Fibroblast of villous mesenchyme (primary cell): ENCODE data around the gene TGM5. TPM values are rescaled to one million over a fixed set of nuclear protein-coding genes. Genes with fewer than 3 reads are reported as not detected.

Source experiments
- DNase-seq: peaks from one replicate; pipeline ENCODE4 v3.0.0-alpha.2; 2010; ENCODE audit warnings: low read depth
- H3K4me3 ChIP-seq: 2 replicates; pipeline ENCODE4 v1.5.1; 2011; ENCODE audit warnings: low read depth, mild to moderate bottlenecking, low read length
- total RNA-seq: library from RNA; depleted of rRNA; stranded (reverse); fragments of >200 nt; gene quantifications from 2 replicates; pipeline ENCODE4 v1.2.3, GENCODE V29; 2012
- TF ChIP-seq, protein P1 (sequence below): IDR thresholded peaks from 2 replicates; pipeline ENCODE4 v1.5.1; 2012; ENCODE audit warnings: low read depth, mild to moderate bottlenecking, low read length; ENCODE audit not compliant: insufficient read depth

Gene TGM5
- total RNA-seq = not detected in 2 replicates

- TF ChIP-seq, protein P1, sequence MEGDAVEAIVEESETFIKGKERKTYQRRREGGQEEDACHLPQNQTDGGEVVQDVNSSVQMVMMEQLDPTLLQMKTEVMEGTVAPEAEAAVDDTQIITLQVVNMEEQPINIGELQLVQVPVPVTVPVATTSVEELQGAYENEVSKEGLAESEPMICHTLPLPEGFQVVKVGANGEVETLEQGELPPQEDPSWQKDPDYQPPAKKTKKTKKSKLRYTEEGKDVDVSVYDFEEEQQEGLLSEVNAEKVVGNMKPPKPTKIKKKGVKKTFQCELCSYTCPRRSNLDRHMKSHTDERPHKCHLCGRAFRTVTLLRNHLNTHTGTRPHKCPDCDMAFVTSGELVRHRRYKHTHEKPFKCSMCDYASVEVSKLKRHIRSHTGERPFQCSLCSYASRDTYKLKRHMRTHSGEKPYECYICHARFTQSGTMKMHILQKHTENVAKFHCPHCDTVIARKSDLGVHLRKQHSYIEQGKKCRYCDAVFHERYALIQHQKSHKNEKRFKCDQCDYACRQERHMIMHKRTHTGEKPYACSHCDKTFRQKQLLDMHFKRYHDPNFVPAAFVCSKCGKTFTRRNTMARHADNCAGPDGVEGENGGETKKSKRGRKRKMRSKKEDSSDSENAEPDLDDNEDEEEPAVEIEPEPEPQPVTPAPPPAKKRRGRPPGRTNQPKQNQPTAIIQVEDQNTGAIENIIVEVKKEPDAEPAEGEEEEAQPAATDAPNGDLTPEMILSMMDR = no peak
- no peak for DNase-seq
- no peak within 1 kb of the TSS for H3K4me3 ChIP-seq
Observed at GRCh38 chr15:43266834-43267233, at the start of gene TGM5. Gene TGM5, minus strand, starts transcription at chr15:43266928. Its CDS starts 79 bp downstream, at chr15:43266849.

DNA sequence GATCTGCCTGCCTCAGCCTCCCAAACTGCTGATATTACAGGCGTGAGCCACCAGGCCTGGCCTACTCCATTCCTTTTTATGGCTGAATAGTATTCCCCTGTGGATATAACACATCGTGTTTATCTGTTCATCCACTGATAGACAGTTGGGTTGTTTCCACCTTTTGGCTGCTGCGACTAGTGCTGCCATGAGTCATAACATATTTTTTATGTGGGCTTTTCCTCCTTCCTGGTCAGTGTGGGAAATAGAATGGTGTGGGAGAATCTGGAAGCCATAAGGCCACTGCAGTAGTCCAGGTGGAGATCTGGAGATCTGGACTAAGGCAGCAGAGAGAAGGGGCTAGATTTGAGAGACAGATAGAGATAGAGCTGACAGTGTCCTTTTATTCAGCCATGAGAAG, 47.4 kb upstream of the TGM5 start:
- TF ChIP-seq, protein P1 = no peak
- no peak for DNase-seq
- H3K4me3 ChIP-seq = no peak overlapping the region

GRCh38 chr15:43312378-43312777, 45.6 kb upstream of the TGM5 start:
- H3K4me3 ChIP-seq = no peak overlapping the region
- no peak for DNase-seq
- TF ChIP-seq, protein P1 = no peak

GRCh38 chr15:43302205-43302817, 35.6 kb upstream of the TGM5 start, which contains the start of gene TGM7:
Gene TGM7, minus strand, starts transcription at chr15:43302255.
- H3K4me3 ChIP-seq = no peak within 1 kb of the TSS
- DNase-seq = no peak
- TF ChIP-seq, protein P1 = no peak

DNA sequence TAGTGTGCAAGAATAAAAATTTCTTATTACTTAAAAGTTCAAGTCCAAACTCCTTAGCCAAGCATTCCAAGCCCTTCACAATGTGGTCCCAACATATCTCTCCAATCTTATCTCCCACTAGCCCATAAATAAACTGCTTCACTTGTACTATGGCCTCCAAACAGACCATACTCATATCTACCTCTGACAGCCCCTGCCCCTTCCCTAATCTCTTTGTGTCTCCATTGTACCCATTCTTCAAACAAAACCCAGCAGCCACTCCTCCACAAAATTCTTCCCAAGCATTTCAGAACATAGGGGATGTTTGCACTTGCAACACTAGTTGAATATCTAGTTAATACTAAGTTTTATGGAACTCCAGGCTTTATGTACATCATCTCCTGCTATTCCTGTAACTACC, 33.2 kb upstream of the TGM5 start:
- no peak for DNase-seq
- no peak overlapping the region for H3K4me3 ChIP-seq
- TF ChIP-seq, protein P1 = no peak

DNA sequence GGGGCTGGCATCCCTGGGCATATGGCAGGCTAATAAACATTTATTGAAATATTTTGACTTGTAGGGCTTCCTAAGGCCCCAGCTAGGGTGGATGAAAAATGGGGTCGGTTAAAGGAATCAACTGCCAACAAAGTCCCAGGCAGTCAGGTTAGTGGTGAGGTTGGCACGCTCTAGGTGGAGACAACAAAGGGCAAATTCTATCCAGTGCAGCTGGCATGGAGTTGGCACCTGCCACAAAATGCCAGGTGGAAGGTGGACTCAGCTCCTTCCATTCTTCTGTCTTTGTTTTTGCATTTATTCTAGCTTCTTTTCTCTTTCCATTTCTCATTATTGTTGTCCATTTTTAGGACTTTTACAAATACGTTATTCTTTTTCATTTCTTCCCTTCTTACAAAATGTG, 32.7 kb upstream of the TGM5 start:
- TF ChIP-seq, protein P1 = no peak
- DNase-seq = no peak

More for the DNA sequence above, 32.7 kb upstream of the TGM5 start:
- H3K4me3 ChIP-seq = no peak overlapping the region
